Stimulated activated CD8-positive, alpha-beta memory T cell treated with anti-CD3 and anti-CD28 coated beads, Interleukin-12 subunit alpha, Interleukin-12 subunit beta, amount 100 ng/mL, for 1 hour (primary cell): ENCODE data around the gene RELT.

ENCODE experiments used
- DNase-seq: peaks from one replicate; pipeline ENCODE4 v3.0.0-alpha.2; 2020; ENCODE audit warnings: low read depth

RELT gene

DNA sequence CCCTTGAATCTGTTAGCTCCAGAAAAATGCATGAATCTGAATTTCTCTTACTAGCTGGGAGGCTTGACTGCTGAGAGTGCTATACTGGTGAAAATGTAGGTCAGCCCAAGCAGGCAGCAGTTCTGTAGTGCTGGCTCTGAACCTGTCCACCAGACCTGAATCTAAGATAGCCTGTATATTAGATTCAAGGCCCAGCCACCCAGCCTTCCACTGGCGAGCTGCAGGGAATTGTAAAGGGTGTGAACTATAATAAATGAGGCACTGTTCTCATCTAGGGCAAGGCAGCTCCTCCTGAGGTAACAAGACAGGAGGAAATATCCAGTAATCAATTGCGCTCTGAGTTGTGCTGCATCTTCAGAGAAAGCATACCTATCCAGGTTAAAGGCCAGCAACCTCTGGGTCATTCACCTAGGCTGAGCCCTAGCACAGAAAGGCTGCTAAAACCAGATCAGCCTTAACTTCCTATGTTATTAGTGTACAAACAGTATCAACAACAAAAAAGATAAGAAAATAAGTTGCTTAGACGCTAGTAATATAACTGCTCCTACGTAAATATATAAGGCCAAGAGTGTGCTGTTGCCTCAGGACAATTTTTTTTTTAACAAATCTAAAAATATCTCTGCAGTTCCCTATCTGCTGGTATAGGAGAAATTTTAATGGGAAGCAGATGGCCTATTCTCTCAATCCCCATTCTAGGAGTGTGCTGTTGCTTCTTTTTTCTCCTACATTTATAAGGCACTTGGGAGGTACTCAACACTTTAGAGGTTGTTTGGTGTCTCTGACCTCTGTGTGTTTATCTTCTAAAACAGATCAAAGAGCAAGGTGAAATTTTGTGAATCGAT lies 63.0 kb downstream of the RELT start:
- no peak for DNase-seq

- DNase-seq, result no peak
Measured at GRCh38 chr11:73445980-73446379, 69.8 kb downstream of the RELT start.

GRCh38 chr11:73446766-73447165 lies 70.6 kb downstream of the RELT start:
- DNase-seq, result no peak
